Measurements from ENCODE around the gene LHX6. TPM values are rescaled to one million over a fixed set of nuclear protein-coding genes. Genes with fewer than 3 reads are reported as not detected.
A peak's percentile ranks its signal among the peaks of the same experiment; 100 is the strongest.

Gene LHX6
- total and polyA plus RNA-seq, 3 donors from 2014 or later, result 8.8 to 11.5 (median 8.8) TPM

- peak; percentile 47 for DNase-seq
- Histone ChIP-seq H3K9me3 (no peaks in the 10 kb centered on the region), H3K4me1 (peaks cover 11% of the 10 kb centered on the region), H3K27me3 (no peaks in the 10 kb centered on the region), H3K4me3 (no peak overlapping the region), H3K27ac (no peak overlapping the region), H3K36me3 (ENCODE audit: low read depth, missing control alignments) (no peaks in the 10 kb centered on the region)
- WGBS, 2 donors, result 43 to 48% methylated on average over 3 of the region's 3 CpGs
- intact Hi-C loops (cut with DNase I; ENCODE audit: low total_unique reads), result no loop called here
- TF ChIP-seq CTCF (IDR thresholded peaks at IDR 0.05) (peak; percentile 22 to 44 (median 29)), POLR2A (IDR thresholded peaks at IDR 0.05) (no peak)
Observed at GRCh38 chr9:122158202-122158601, 70.6 kb downstream of the LHX6 start.

- Histone ChIP-seq H3K27me3 (no peaks in the 10 kb centered on the region), H3K9me3 (no peaks in the 10 kb centered on the region), H3K4me1 (peaks cover 11% of the 10 kb centered on the region), H3K36me3 (ENCODE audit: low read depth, missing control alignments) (no peaks in the 10 kb centered on the region), H3K27ac (no peak overlapping the region), H3K4me3 (no peak overlapping the region)
- no peak for TF ChIP-seq POLR2A (IDR thresholded peaks at IDR 0.05)
- TF ChIP-seq CTCF (IDR thresholded peaks at IDR 0.05), result no peak
- intact Hi-C loops (cut with DNase I; ENCODE audit: low total_unique reads), result no loop called here
- 85 to 87% methylated on average over 4 of the region's 4 CpGs for WGBS, 2 donors
- DNase-seq, result no peak
Observed at GRCh38 chr9:122155796-122156195, 73.0 kb downstream of the LHX6 start.

Other genes starting within 250 kb of the LHX6 start
- gene TTLL11, start 135.6 kb downstream of the LHX6 start, total RNA-seq, result 10 to 100 TPM; 17.8 to 19.8 TPM
- gene TTLL11, start 135.6 kb downstream of the LHX6 start, polyA plus RNA-seq (ENCODE audit: insufficient read depth, low read depth, low replicate concordance), result 36.5 TPM
- gene NDUFA8, start 69.2 kb downstream of the LHX6 start, total RNA-seq, result 10 to 100 TPM; 59.4 to 62.1 TPM
- gene NDUFA8, start 69.2 kb downstream of the LHX6 start, polyA plus RNA-seq (ENCODE audit: insufficient read depth, low read depth, low replicate concordance), result 219 TPM
- 10 to 100 TPM; 19.2 to 34.7 TPM for gene MORN5, start 69.0 kb downstream of the LHX6 start, total RNA-seq
- 183 TPM for gene MORN5, start 69.0 kb downstream of the LHX6 start, polyA plus RNA-seq (ENCODE audit: insufficient read depth, low read depth, low replicate concordance)
- 10 to 100 TPM; 10.0 to 11.8 TPM for gene RBM18, start 35.9 kb upstream of the LHX6 start, total RNA-seq
- gene RBM18, start 35.9 kb upstream of the LHX6 start, polyA plus RNA-seq (ENCODE audit: insufficient read depth, low read depth, low replicate concordance), result 22.1 TPM
- 10 to 100 TPM; 45.5 to 54.1 TPM for gene MRRF, start 35.9 kb upstream of the LHX6 start, total RNA-seq
- gene MRRF, start 35.9 kb upstream of the LHX6 start, polyA plus RNA-seq (ENCODE audit: insufficient read depth, low read depth, low replicate concordance), result 63.4 TPM
- 1 to 10 TPM in 1 of 2 donors, under 1 TPM in 1; 0.93 to 1.1 TPM for gene PTGS1, start 142.1 kb upstream of the LHX6 start, total RNA-seq
- gene PTGS1, start 142.1 kb upstream of the LHX6 start, polyA plus RNA-seq (ENCODE audit: insufficient read depth, low read depth, low replicate concordance), result 10.1 TPM
- gene OR1J1, start 249.0 kb upstream of the LHX6 start, total RNA-seq, result not detected
- not detected for gene OR1J1, start 249.0 kb upstream of the LHX6 start, polyA plus RNA-seq (ENCODE audit: insufficient read depth, low read depth, low replicate concordance)